HG03103 (cell line): Measurements from ENCODE around the gene RYR2.

Experiments
- ATAC-seq: cut with Tn5 transposase; IDR thresholded peaks from one replicate; pipeline ENCODE4 v1.9.1; 2021; ENCODE audit warnings: low read depth; ENCODE audit not compliant: unreplicated experiment

RYR2 gene

DNA sequence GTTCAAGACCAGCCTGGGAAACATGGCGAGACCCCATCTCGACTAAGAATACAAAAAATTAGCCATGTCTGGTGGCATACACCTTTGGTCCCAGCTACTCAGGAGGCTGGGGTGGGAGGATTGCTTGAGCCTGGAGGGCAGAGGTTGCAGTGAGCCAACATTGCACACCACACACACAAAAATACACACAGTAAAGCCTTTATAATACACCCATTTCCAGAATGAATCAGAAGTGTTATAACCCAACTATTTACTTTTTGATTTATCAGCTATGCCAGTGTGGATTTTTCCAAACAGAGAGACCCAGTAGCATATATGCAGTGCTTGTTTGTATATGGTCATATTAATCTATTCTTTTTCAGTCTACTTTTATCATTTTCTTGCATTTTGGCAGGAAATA is 648.7 kb downstream of the RYR2 start:
- ATAC-seq, result no peak

DNA sequence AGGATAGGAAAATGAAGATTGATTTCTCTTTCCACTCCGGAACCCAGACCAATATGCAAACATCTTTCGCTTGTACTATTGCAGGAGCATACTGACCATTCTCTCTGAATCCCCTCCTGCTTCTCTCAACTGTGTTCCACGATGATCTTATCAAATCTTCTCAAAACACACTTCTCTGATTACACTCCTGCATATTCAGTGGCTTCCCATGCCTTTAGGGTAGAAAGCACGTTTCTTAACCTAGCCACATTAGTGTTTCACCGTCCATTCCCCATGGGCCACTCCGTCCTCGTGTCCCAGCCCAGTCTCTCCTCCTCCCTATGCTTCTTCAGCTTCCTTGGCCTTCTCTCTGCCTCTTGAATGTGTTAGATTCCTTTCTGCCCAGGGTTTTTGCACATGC is 650.3 kb downstream of the RYR2 start:
- no peak for ATAC-seq

DNA sequence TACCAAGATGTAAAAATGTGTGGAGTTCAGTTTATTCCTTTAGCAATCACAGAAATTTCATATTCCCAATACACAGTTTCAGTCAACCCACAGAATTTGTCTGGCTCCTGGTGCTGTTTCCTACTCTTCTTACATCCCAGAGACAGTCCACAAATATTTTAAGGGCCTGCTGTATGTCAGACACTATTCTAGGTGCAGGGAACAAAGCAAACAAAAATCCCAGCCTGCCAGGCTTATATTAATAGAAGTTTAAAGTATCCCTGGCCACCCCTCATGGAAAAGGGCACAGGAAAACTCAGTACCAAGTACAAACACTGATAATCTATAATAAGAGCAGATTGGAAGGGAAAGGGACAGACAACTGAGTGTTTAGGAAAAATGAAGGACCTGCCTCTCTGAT is 653.9 kb downstream of the RYR2 start:
- no peak for ATAC-seq

DNA sequence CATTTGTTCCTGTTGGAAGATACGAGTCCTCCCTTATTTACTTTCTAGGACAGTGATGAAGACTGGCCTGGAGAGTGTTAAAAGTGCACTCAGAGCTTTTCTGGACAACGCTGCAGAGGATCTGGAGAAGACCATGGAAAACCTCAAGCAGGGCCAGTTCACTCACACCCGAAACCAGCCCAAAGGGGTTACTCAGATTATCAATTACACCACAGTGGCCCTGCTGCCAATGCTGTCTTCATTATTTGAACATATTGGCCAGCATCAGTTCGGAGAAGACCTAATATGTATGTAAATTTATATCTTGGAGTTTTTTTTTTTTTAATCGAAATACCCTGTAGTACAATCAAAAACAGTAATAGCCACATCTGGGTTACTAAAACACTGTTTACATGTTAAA is 658.2 kb downstream of the RYR2 start:
- ATAC-seq, result no peak

DNA sequence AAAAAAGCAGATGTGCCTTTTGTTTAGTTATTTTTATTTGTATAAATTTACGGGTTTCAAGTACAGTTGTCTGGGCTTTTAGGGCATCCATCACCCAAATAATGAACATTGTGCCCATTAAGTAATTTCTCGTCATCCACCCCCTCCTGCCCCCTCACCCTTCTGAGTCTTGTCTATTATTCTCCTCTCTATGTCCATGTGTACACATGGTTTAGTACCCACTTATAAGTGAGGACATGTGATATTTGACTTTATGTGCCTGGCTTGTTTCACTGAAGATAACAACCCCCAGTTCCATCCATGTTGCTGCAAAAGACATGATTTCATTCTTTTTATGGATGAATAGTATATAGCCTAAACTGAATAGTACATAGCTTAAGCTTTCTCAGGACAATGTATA is 659.5 kb downstream of the RYR2 start:
- no peak for ATAC-seq

DNA sequence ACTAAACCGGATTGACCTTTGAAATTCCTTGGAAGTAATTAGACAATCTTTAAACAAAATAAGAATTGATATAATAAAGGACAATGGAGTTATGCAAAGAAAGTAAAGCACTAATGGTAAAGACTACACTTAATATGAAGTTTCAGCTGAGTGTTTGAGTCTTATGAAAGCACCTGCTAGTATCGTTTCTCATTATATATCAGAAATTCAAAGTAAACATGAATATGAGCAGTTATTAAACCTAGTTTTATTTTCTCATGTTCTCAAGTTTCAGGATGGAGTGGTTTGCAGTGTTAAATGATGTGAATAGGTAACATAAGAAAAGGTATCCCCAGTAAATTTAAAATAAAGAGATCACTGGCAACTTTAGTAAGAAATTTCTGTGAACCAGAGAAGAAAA is 660.2 kb downstream of the RYR2 start:
- ATAC-seq, result no peak

DNA sequence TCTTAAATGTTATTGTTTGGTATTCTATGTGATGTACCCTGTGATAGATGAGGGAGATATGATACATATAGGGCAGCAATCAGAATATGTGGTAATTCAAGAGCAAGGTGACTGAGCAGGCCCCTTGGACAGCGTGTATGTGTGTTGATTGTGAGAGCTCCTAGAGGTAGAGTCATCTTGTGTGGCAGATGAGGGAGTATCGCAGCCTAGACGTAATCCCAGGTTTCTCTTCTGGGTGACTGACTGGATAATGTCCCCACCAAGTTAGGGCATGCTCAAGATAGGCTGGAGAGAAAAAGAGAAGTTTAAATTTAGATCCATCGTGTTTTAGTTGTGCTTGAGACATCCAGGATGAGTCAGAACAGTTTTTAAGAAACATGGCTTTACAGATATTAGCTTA is 663.5 kb downstream of the RYR2 start:
- no peak for ATAC-seq

DNA sequence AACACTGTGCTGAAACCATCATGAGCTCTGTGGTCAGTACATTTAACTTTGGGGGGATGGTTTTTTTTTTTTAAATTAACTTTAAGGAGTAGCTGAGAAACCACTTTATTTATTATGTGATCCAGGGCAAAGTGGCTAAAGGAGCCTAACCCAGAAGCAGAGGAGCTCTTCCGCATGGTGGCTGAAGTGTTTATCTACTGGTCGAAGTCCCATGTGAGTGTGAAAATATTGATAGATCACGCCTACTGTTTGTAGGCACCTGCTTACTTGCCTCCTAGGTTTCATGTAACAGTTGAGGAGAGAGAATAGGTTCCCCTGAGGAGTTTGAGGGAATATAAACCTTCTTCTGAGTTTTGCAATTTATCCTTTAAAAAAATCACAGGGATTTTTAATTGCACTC is 667.4 kb downstream of the RYR2 start:
- ATAC-seq, result no peak

DNA sequence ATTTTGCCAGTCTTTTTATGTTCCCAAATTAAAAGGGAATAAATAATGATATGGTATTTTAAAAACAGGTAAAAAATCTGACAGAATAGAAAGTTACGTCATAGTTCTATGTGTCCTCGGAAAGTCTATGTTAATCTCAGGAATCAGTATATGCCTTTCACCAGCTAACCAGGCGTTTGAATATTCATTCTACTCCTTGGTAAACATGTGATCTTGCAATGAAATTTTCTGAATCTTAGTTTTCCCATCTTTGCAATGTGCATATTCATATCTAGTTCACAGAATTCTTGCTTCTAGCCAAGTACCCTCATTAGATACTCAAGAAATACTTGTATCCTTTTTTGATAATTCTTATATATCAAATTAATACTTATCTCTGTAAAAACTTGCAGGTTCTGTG is 669.3 kb downstream of the RYR2 start:
- ATAC-seq, result no peak

DNA sequence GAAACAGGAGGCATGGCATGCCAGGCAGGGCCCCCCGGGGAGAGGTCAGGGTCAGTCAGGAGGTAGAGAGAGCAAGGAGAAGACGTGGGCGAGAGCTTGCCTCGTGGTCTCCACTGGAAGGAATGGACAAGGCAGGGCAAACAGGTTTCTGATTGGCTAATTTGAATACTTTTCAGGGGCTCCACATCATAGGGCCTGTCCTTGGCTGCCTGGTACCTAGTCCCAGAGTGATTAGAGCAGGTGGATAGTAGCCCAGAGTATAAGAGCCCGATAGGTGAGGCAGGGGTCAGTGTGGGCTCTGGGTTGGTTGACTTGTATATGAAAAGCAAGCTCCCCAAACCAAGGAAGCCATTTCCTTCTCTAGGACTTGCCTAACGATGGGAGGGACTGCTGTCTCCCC is 670.1 kb downstream of the RYR2 start:
- ATAC-seq, result no peak

DNA sequence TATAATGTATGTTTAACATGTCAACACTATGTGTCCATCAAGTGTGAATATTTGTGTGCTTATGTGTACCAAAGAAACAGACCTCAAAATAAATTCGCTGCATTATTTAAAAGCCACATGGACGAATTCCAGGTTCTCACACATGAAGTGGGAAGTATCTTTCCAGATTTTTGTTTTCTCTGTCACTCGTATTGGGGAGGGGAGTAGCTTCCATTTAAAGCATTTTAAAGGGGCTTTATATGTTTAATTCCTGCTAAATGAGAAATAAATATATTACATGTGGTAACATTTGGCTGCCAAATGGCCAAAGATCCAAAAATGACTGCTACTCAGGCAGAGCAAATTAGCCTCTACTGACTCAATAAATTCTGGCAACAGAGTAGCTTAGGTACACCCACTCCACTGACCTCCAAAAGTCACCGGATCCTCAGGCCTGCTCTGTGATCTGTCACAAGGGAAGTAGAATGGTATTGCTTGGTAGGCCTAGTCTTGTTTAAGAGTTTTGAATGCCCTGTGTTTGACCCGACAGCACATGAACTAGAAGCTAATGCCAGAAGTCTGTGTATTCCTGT is 670.7 kb downstream of the RYR2 start:
- ATAC-seq, result no peak

DNA sequence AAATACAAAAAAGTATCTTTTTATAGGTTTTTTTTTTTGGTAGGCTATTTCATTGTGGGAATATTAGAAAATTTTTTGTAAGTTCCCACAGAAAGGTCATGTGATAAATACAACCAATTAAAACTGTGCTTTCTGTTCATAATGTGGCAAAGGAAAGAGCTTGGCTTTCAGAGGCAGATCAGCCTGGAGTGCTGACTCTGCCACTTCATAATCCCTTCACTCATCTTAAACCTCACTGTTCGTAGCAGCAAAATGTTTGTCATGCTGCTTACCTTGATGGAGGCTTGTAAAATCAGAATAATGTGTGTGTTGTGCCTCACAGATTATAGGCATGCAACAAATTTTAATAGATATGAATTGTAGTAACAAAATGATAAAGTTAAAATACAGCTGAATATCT is 671.9 kb downstream of the RYR2 start:
- no peak for ATAC-seq

DNA sequence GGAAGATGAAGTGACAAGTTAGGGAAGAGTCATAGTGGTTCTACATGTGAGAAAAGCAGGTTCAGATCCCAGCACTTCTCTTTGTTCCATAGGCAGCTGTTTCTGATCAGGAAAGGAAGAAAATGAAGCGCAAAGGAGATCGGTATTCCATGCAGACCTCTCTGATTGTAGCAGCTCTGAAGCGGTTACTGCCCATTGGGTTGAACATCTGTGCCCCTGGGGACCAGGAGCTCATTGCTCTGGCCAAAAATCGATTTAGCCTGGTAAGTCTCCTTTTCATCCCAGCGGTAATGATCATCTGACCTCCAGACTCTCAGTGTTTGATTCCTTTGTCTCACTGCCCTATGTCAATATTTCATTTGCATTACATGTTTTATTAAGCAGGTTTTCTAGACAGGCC is 675.1 kb downstream of the RYR2 start:
- ATAC-seq, result no peak

DNA sequence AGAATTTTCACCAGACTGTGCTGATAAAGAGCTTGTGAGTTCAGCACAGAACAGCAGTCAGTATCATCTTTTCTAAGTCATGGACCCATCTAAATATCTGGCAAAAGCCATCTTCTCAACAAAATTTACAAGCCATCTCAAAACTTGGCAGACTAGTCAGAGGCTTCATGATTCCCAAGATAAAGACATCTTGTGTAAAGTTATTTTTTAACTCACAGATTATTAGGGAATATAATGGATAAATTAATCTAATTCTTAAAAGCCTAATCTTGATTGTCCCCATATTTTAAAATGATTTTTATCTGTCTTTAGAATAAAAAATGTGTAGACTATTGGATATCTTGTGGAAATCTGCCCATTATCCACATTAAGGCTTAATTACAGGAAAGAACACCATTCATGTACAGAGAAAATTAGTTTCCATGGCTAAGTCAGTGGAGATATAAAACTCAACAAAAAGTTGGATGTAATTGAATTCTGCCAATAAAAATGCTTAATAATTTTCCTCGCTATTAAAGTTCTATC is 688.9 kb downstream of the RYR2 start:
- no peak for ATAC-seq

DNA sequence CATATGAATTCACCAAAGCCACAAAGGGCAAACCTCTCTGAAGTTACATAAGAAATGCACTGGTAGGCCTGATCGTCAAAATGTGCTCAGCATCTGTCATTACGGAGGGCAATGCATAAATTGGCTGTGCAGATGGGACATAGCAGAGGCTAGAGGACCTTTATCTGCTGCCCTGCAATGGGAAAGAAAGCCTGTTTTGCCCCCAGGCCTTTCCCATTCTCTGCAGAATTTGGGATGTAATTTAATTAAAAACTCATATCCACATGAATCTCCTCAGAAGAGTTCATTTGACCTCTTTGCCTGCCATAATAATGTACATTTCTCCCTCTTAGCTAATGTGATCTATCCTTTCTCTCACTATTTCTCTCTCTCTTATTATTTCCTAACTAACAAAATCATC is 690.7 kb downstream of the RYR2 start:
- no peak for ATAC-seq

DNA sequence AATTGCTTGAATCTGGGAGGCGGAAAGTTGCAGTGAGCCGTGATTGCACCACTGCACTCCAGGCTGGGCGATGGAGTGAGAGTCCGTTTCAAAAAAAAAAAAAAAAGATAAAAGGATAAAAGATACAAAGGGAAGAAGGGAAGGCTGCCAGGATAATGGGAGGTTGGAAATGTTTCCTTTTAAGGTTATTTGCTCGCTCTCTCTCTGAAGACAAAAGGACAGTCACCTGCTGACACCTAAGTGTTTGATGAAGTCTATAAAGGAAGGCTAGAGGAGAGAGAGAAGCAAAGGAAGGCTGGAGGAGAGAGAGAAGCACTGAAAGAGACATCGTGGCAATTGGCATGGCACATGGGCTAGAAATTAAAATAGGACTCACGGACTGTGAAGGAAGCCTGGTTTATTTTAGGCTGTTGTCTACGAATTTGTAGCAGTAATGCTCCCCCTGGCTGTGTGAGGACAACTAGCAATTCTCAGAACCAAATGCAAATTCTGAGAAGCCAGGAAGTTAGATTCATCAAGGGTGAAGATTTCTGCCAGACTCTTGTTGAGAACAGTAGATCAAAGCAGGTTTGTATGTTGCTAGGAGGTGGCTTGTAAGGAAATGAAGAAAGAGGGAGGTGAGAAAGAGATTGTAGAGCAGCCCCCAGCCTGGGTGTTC is 694.5 kb downstream of the RYR2 start:
- no peak for ATAC-seq

DNA sequence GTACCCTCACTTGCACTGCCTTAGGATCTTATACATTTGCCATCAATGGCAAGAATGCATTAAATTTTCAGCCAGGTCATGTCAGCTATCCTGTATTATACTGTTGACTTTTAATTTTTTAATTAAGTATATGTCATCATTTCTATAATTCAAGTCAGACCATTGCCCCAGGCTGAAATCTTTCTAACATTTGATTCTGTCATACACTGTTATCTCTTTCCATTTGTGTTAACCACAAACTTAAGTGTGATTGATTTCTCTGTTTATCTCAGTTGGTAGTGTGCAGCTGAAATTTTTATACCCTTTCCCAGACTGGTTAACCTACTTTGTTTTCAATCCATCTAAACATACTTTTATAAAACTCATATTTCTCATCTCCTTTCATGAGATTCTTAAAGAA is 695.5 kb downstream of the RYR2 start:
- ATAC-seq, result no peak

DNA sequence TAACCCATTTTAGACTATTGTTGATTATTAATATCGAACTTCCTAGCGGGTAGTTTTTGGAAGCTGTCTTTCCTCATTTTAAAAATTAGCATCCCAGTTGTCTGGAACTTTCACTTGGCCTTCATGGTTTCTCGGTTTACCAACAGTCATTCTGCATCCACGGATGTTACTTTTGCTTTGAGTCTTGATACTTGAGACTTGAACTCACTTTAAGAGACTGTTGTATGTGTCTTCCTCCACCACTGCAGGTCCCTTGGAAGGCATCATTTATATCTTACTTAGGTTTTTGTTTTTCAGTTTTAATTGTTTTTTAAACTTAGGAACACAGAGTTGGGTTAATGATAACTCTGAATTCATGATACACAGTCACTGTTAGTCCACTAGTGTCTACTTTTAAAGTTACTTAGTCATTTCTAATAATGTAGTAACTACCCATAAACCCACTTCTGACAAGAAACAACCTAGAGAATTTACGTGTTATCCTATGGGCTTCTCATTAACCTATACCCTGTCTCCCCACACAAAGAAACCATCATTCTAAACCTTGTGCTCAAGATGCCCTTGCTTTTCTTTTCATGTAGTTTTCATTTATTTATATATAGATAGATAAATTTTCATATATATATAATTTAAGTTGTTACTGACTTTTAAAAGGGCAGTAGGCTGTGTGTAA is 696.1 kb downstream of the RYR2 start:
- no peak for ATAC-seq

DNA sequence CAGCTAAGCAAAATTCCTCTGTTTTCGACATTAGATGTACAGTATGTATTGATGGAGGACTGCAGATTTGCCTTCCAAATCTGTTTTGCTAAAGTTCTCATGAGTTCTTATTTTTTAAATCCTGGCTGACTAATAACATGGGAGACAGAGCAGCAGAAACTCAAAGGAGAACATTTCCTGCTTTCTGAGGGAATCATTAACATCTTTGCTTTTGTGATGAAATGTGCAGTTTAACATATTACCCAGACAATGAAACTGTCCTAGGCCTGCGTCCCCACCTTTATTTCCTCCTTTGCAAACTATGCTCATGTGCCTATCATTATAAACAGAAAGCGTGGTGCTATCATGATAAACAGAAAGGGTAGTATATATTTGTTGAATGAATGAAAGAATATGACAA is 698.9 kb downstream of the RYR2 start:
- ATAC-seq, result no peak

DNA sequence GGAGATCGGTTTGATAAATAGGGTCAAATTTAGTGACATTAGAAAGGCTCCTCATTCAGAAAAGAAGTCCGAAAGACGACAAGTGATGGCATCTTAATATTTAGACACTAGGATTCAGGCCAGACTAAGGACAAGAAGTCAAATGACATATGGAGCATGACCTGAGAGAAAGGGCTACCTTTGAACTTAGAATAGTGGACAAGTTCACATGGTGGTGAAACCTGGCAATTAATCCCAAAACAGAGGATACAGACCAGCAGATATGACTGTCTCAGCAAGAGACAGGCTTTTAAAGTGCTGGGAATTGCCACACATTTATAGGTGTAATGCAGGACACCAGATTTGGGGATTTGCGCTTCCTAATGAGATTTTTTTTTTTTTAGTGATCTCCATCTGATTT is 703.6 kb downstream of the RYR2 start:
- no peak for ATAC-seq

DNA sequence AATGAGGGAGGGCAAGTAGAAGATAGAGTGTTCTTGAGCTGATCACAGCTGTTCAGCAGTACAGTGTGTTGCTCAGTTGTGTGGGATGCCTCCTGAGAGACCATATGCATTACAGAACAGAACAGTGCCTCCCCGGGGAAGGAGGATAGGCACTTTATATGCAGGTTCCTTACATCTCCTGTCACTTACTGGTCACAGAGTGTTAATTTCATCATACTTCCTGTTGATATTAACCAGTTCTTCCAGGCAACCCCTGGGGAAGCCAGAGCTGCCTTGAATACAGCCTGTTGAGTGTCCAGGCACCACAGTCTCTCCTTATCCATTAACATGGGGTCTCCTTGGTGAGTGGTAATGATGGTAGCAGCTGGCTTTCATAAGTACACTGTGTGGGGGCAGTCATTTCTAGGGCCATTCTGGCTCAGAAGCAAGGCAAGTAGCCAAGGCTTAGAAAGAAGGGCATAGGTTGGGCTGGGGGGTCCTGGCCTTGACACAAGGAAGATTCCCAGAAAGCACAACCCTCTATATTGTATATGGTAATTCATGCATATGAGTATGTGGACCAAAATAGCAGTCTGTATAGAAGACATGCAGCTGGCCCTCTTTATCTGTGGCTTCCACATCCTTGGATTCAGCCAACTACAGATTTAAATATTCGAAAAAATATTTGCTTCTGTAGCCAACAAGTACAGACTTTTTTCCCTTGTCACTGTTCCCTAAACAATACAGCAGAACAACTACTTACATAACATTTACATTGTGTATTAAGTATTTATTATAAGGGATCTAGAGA is 706.4 kb downstream of the RYR2 start:
- no peak for ATAC-seq
